HuH-7 (cell line): ENCODE measurements around the gene TMEM52B.
A peak's percentile ranks its signal among the peaks of the same experiment; 100 is the strongest.

Source experiments
- DNase-seq: peaks from one replicate; pipeline ENCODE4 v3.0.0; 2011; ENCODE audit warnings: low spot score

Gene TMEM52B

GRCh38 chr12:10178821-10179220, at the start of gene TMEM52B:
TMEM52B (plus strand) TSS chr12:10179032; CDS start chr12:10179575, 543 bp downstream.
- no peak for DNase-seq

- no peak for DNase-seq
Observed at GRCh38 chr12:10130042-10130441, 48.8 kb upstream of the TMEM52B start, which contains the start of gene CLEC7A. CLEC7A (minus strand) TSS chr12:10130199; CDS start chr12:10130082, 117 bp downstream.

DNA sequence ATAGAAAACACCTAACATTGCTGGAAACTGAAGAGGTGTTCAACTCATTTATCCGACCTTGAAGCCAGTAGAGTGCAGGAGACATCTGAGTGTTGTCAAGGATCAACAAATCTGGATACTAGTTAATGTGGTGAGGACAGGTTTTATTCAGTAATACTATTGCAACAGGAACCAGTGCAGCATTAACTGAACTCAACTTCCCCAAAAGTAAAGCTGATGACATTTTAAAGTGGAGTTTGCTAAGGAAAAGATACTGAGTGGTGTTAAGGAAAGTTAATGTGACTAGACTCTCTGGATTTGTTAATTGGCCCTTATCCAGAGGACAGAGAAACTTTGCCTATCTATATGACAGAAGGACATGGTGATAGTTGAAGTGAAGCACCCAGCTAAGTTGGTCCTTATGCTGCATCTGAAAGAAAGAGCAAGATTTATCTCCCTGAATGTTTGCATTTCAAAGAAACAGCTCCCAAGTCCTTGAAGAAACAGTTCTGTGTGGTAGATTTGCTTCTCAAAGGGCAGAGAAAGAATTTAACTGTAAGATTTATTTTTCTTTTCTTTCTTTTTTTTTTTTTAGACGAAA, 47.6 kb upstream of the TMEM52B start:
- DNase-seq: no peak

DNA sequence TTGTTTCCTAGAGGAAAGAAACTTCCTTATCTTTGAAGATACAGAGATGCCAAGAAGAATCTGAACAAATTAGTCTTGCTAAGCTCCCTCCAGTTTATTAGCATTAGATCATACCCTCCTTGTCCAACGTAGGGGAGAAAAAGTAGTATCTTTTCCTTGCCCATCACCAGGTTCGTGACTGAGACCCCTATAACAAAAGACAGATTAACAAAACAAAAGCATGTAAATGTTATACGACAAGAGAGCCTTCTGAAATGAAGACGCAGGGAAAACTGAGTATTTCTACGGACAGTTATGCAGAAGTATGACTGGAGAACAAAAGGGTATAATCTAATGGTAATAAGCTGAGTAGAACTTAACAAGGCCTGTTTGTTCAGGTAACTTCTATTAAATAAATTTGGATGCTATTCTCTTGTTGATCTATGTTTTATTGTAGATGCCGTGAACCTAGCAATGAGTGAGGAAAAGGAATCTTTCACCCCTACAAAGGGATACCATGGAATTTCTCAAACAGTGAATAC, 45.9 kb upstream of the TMEM52B start:
- no peak for DNase-seq

GRCh38 chr12:10135126-10135525, 43.7 kb upstream of the TMEM52B start:
- no peak for DNase-seq

- no peak for DNase-seq
Observed at GRCh38 chr12:10136637-10137205, 42.1 kb upstream of the TMEM52B start.

GRCh38 chr12:10140001-10140400, 38.8 kb upstream of the TMEM52B start:
- peak; percentile 23 for DNase-seq

- DNase-seq: no peak
Observed at GRCh38 chr12:10142976-10143589, 35.7 kb upstream of the TMEM52B start.

GRCh38 chr12:10147714-10148403, 31.0 kb upstream of the TMEM52B start:
- DNase-seq: no peak

GRCh38 chr12:10151621-10152020, 27.2 kb upstream of the TMEM52B start:
- DNase-seq: no peak

DNA sequence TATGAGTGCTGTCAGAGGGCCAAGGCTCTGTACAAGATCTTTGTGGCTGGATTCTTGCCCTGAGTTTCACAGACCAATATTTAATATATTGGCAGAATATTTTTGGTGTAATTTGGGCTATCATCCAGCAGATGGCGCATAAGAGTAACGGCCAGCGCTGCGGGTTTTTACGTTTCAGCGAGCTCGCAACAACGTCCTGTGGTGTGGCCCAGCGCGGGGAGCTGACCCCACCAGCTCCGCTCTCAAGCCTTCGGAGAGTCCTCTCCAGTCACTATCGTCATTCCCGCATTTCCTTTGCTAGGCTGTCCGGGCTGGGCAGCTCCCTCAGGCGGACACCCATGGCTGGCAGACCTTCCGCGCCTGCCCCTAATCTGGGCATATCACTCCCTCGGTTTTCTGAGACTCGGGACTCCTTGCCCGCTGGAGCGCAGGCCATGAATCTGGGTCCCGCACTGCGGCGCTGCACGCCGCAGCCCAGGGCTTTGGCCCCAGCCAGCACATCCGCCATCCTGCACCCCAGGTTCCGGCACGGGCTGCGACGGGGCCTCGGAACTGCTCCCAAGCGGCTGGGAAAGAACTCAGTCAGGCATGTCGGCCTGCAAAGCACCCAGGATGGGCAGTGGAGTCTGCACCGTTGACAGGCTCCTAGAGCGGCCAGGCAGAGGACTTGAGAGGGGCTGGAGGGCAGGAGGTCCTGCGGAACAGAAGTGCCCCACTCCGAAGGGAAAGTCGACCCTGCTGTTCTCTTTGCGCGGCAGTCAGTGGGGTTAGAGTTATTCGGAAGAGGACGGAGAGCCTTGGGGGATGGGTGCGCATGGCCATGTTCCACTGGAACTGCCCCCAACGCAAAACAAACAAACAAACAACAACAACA, 25.3 kb upstream of the TMEM52B start:
- DNase-seq: peak; percentile 70

GRCh38 chr12:10154145-10154496, 24.7 kb upstream of the TMEM52B start:
- no peak for DNase-seq

GRCh38 chr12:10155966-10156365, 22.9 kb upstream of the TMEM52B start:
- no peak for DNase-seq

GRCh38 chr12:10158406-10158805, 20.4 kb upstream of the TMEM52B start:
- DNase-seq: no peak

DNA sequence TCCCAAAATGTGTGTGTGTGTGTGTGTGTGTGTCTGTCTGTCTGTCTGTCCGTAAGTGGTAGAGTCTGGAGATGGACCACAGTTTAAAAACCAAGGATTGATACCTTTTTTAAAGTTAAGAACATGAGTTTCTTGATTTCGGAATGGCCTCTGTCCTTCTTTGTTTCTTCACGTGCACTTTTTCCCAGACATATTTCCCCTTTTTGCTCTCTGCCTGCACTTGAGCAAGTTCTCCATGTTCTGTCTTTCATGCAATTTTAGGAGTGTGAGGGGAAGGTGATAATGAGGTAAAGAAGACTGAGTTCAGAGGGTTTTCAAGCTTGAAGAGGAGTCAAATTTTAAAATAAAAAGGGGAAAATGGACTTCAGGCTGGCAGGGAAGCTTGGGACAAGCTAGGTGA, 19.6 kb upstream of the TMEM52B start:
- no peak for DNase-seq

GRCh38 chr12:10160617-10161385, 18.0 kb upstream of the TMEM52B start:
- DNase-seq: no peak

GRCh38 chr12:10163084-10163483, 15.7 kb upstream of the TMEM52B start:
- no peak for DNase-seq

- DNase-seq: no peak
Observed at GRCh38 chr12:10165421-10165820, 13.4 kb upstream of the TMEM52B start.

GRCh38 chr12:10167599-10167998, 11.2 kb upstream of the TMEM52B start:
- DNase-seq: no peak

GRCh38 chr12:10169104-10169503, 9.7 kb upstream of the TMEM52B start:
- DNase-seq: no peak

GRCh38 chr12:10170216-10170615, 8.6 kb upstream of the TMEM52B start:
- no peak for DNase-seq
